B cell (primary cell): Measurements from ENCODE around the gene C6orf15. TPM values are rescaled to one million over a fixed set of nuclear protein-coding genes. Genes with fewer than 3 reads are reported as not detected.

Experiments
- ATAC-seq: fragments of 200-7000 bp; cut with Tn5 transposase; one replicate; pipeline ENCODE4 v1.10.0; 2021; ENCODE audit warnings: low read depth, mild to moderate bottlenecking, moderate number of reproducible peaks, moderate library complexity
- CTCF ChIA-PET: fragments of 350-600 bp; sonication (Branson Sonifier 250); formaldehyde crosslinking; loops from one replicate; lab custom pipeline; 2021; ENCODE audit warnings: antibody characterized with exemption, inconsistent platforms; lab: Charles Lee
- POLR2A ChIA-PET: fragments of 350-600 bp; sonication (Branson Sonifier 250); formaldehyde crosslinking; loops from one replicate; lab custom pipeline; 2021; ENCODE audit warnings: antibody characterized with exemption; lab: Charles Lee
- DNase-seq: peaks from one replicate; pipeline ENCODE4 v3.0.0; 2013
- H2AFZ ChIP-seq: 2 replicates; pipeline ENCODE4 v1.6.1; 2012; ENCODE audit warnings: mild to moderate bottlenecking, low read depth, low read length; ENCODE audit not compliant: insufficient read depth, poor library complexity, severe bottlenecking
- H3K27ac ChIP-seq, 2 donors: 1 replicate in 1 of 2; 2 replicates in 1 of 2; pipeline ENCODE4 v1.5.1; 2012 to 2013; ENCODE audit warnings: low read length in 2 of 2, mild to moderate bottlenecking in 2 of 2, moderate library complexity in 1 of 2
- H3K27me3 ChIP-seq, 4 experiments: fragments of 200-600 bp in 1 of 4; sonication (generic) in 1 of 4; replicated peaks in 1 of 4; 1 replicate in 2 of 4; 2 replicates in 2 of 4; pipeline versions ENCODE4 v1.6.1 to v1.7.0; 2013 to 2016; ENCODE audit warnings: low read length in 3 of 4, mild to moderate bottlenecking in 2 of 4, mixed read lengths in 1 of 4, moderate library complexity in 1 of 4; ENCODE audit not compliant: insufficient read depth in 4 of 4, control insufficient read depth in 3 of 4; ENCODE audit errors: control extremely low read depth in 1 of 4
- H3K36me3 ChIP-seq, 2 experiments: replicated peaks in 1 of 2; 1 replicate in 1 of 2; 2 replicates in 1 of 2; pipeline versions ENCODE4 v1.6.1 to v1.7.1; 2013; ENCODE audit warnings: low read length in 1 of 2; ENCODE audit not compliant: insufficient read depth in 2 of 2, control insufficient read depth in 1 of 2; ENCODE audit errors: control extremely low read depth in 1 of 2, extremely low read depth in 1 of 2
- H3K4me1 ChIP-seq, 2 donors: fragments of 200-600 bp in 1 of 2; sonication (generic) in 1 of 2; 1 replicate in 1 of 2; 2 replicates in 1 of 2; pipeline versions ENCODE4 v1.5.1 to v1.6.1; 2013 to 2017; ENCODE audit warnings: low read length in 2 of 2; ENCODE audit not compliant: control insufficient read depth in 2 of 2, insufficient read depth in 2 of 2
- H3K4me2 ChIP-seq: replicated peaks from 2 replicates; pipeline ENCODE3; 2012; ENCODE audit warnings: mild to moderate bottlenecking, low read depth, low read length; ENCODE audit not compliant: poor library complexity, severe bottlenecking
- H3K4me3 ChIP-seq, 5 experiments: fragments of 200-600 bp in 1 of 5; sonication (generic) in 1 of 5; 1 replicate in 3 of 5; 2 replicates in 2 of 5; pipeline versions ENCODE4 v1.5.1 to v1.7.0; 2011 to 2016; ENCODE audit warnings: low read length in 4 of 5, mild to moderate bottlenecking in 4 of 5, low read depth in 2 of 5, control low read depth in 1 of 5, moderate library complexity in 1 of 5; ENCODE audit not compliant: insufficient read depth in 1 of 5; ENCODE audit errors: control extremely low read depth in 1 of 5, extremely low read depth in 1 of 5
- H3K79me2 ChIP-seq: fragments of 200-600 bp; sonication (generic); one replicate; pipeline ENCODE4 v1.6.0; 2016; ENCODE audit warnings: low read length; ENCODE audit not compliant: control insufficient read depth, insufficient read depth
- H3K9ac ChIP-seq: fragments of 200-600 bp; sonication (generic); 2 replicates; pipeline ENCODE4 v1.6.1; 2017; ENCODE audit warnings: mild to moderate bottlenecking, low read length, moderate library complexity
- H3K9me3 ChIP-seq, 3 donors: one replicate each; pipeline versions ENCODE4 v1.6.1 to v1.7.1; 2013; ENCODE audit warnings: low read length in 2 of 3; ENCODE audit not compliant: control insufficient read depth in 2 of 3, insufficient read depth in 1 of 3; ENCODE audit errors: control extremely low read depth in 1 of 3
- H4K20me1 ChIP-seq: 2 replicates; pipeline ENCODE4 v1.6.0; 2012; ENCODE audit warnings: mild to moderate bottlenecking, low read length; ENCODE audit not compliant: insufficient read depth, control insufficient read depth, poor library complexity, severe bottlenecking
- H3K27ac Mint-ChIP-seq: one replicate; pipeline ENCODE4 v1.8.0; 2021; ENCODE audit warnings: mixed read lengths
- H3K27me3 Mint-ChIP-seq: one replicate; pipeline ENCODE4 v1.8.0; 2021; ENCODE audit warnings: mixed read lengths
- H3K4me1 Mint-ChIP-seq: one replicate; pipeline ENCODE4 v1.8.0; 2021; ENCODE audit warnings: mixed read lengths
- H3K4me3 Mint-ChIP-seq: one replicate; pipeline ENCODE4 v1.8.0; 2021; ENCODE audit warnings: mixed read lengths
- H3K9me3 Mint-ChIP-seq: one replicate; pipeline ENCODE4 v1.8.0; 2022; ENCODE audit warnings: mixed read lengths; ENCODE audit not compliant: insufficient read depth
- EZH2 ChIP-seq: IDR thresholded peaks from 2 replicates; pipeline ENCODE4 v1.6.1; 2012; ENCODE audit warnings: borderline replicate concordance, low read depth, mild to moderate bottlenecking, moderate library complexity, low read length; ENCODE audit not compliant: insufficient read depth, poor library complexity, severe bottlenecking
- WGBS: methylation state at CpG from one replicate; pipeline ENCODE4 v1.1.5; 2013; ENCODE audit warnings: missing lambda C conversion rate; ENCODE audit not compliant: insufficient coverage; 5-methylcytosine and 5-hydroxymethylcytosine counted together
- intact Hi-C: fragments of 100-400 bp; cut with micrococcal nuclease; formaldehyde crosslinking; loops from one replicate; pipeline ENCODE4 v1.10.0; 2022
- polyA plus RNA-seq: library from polyadenylated mRNA; depleted of rRNA; stranded (reverse); fragments of >200 nt; gene quantifications from 2 replicates; pipeline ENCODE4 v1.2.3, GENCODE V29; 2012
- total RNA-seq, 2 donors: library from RNA; stranded (reverse); fragments of 120-200 nt in 1 of 2; gene quantifications; 1 replicate in 1 of 2; 2 replicates in 1 of 2; pipeline versions ENCODE4 v1.2.3 to v1.2.4, GENCODE V29; 2013 to 2022
- TF ChIP-seq, protein P1 (sequence below): fragments of 200-600 bp; IDR thresholded peaks from one replicate; pipeline ENCODE4 v1.8.0; 2022; ENCODE audit warnings: antibody characterized with exemption, mild to moderate bottlenecking

Gene C6orf15
- total and polyA plus RNA-seq, 2 donors (not counting 1 experiment from before 2014, with no cell fraction given), result not detected

DNA sequence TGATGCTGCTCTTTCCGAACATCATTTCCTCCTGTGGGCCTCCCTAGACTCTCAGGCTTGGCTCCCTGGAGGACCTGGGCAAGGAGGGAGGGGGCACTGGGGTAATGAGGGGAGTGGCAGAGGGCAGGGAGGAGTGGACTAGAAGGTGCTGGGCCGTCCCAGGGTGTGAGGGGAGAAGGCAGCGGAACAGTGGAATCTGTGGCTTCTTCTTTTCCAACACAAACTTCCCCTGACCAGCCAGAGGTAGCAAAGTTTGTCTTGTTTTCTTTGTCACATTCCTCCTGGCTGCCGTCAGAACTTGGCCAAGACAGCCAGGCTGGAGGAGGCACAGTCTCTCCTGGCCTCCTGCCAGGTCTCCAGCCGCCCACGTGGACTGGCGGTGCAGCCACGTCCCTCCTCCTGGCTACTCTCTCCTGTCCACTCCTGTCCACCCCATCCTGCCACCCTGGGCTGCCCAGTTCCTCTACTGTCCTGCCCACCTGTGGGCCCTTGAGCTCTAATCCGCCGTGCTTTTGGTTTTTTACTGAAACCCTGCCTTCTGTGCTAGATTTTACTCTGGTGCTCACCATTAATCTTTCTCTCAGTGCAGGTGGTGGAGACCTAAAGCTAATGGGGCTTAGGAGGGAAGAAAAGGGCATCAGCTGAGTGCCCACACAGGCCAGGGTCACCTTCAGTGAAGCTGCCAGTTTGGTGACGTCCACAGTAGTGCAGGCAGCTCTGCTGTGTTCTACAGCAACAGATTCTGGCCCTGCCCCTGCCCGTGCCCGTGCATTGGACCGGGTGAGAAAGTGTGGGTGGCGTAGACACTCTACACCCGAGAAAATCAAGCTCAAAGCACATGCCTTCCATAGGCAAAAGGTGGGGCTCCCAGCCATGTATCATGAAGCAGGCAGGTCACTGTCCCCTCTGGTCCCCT is 10.7 kb upstream of the C6orf15 start:
- no peaks in the 10 kb centered on the region for H3K9me3 ChIP-seq
- no peak overlapping the region for H3K4me3 ChIP-seq
- no peaks in the 10 kb centered on the region for H3K4me1 ChIP-seq
- no peaks in the 10 kb centered on the region for H3K79me2 ChIP-seq
- H3K27me3 ChIP-seq, result peaks cover 0 to 7% (median 0%) of the 10 kb centered on the region in 4 experiments
- H3K9me3 Mint-ChIP-seq, result no peaks in the 10 kb centered on the region
- DNase-seq (no peak), ATAC-seq (no peak)
- H2AFZ ChIP-seq, result no peak overlapping the region
- 89% methylated on average over 14 of the region's 16 CpGs for WGBS
- H3K4me3 Mint-ChIP-seq, result no peak overlapping the region
- H3K27me3 Mint-ChIP-seq, result peaks cover 23% of the 10 kb centered on the region
- CTCF ChIA-PET, result interaction anchor here (0.6 kb wide), 1 partner anchor 26 kb away, joined by 4 read pairs; no protein-coding TSS in a partner anchor
- no peak overlapping the region for H3K27ac Mint-ChIP-seq
- no peaks in the 10 kb centered on the region for H4K20me1 ChIP-seq
- TF ChIP-seq, protein P1, sequence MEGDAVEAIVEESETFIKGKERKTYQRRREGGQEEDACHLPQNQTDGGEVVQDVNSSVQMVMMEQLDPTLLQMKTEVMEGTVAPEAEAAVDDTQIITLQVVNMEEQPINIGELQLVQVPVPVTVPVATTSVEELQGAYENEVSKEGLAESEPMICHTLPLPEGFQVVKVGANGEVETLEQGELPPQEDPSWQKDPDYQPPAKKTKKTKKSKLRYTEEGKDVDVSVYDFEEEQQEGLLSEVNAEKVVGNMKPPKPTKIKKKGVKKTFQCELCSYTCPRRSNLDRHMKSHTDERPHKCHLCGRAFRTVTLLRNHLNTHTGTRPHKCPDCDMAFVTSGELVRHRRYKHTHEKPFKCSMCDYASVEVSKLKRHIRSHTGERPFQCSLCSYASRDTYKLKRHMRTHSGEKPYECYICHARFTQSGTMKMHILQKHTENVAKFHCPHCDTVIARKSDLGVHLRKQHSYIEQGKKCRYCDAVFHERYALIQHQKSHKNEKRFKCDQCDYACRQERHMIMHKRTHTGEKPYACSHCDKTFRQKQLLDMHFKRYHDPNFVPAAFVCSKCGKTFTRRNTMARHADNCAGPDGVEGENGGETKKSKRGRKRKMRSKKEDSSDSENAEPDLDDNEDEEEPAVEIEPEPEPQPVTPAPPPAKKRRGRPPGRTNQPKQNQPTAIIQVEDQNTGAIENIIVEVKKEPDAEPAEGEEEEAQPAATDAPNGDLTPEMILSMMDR, result no peak
- no peak for TF ChIP-seq EZH2
- no peak overlapping the region for H3K9ac ChIP-seq
- no peak overlapping the region for H3K4me2 ChIP-seq
- H3K27ac ChIP-seq, result no peak overlapping the region
- intact Hi-C loops, result no loop called here
- POLR2A ChIA-PET, result no interaction called here
- peaks cover 2% of the 10 kb centered on the region for H3K4me1 Mint-ChIP-seq
- H3K36me3 ChIP-seq, result no peaks in the 10 kb centered on the region
